Thoracic aorta (tissue), 2 donors: Measurements from ENCODE around the gene RAN. TPM values are rescaled to one million over a fixed set of nuclear protein-coding genes. Genes with fewer than 3 reads are reported as not detected.
"Not testable (repeated sequence)": the region's sequence is repeated elsewhere in the genome, so short reads cannot be mapped to it uniquely, and the experiment has no call there.

Experiments used
- ATAC-seq: fragments of 150-250 bp; one replicate; pipeline ENCODE4 v1.8.0; 2017; ENCODE audit warnings: low read depth; ENCODE audit not compliant: insufficient number of reproducible peaks, low FRiP score
- DNase-seq: peaks from one replicate; pipeline ENCODE4 v3.0.0-alpha.2; 2020; ENCODE audit warnings: low spot score
- H3K27ac ChIP-seq, 2 donors: fragments of 200-600 bp; sonication (generic); 1 replicate in 1 of 2; 2 replicates in 1 of 2; pipeline ENCODE4 v1.5.1; 2016; ENCODE audit warnings: mild to moderate bottlenecking in 2 of 2, moderate library complexity in 2 of 2
- H3K27me3 ChIP-seq: fragments of 200-600 bp; sonication (generic); replicated peaks from 2 replicates; pipeline ENCODE4 v1.6.0; 2016; ENCODE audit warnings: mild to moderate bottlenecking; ENCODE audit not compliant: insufficient read depth
- H3K36me3 ChIP-seq: fragments of 200-600 bp; sonication (generic); one replicate; pipeline ENCODE4 v1.5.1; 2016
- H3K4me1 ChIP-seq, 2 donors: fragments of 200-600 bp; sonication (generic); 1 replicate in 1 of 2; 2 replicates in 1 of 2; pipeline versions ENCODE4 v1.5.1 to v1.6.0; 2016; ENCODE audit warnings: low read depth in 2 of 2, mild to moderate bottlenecking in 1 of 2; ENCODE audit not compliant: control insufficient read depth in 1 of 2
- H3K4me3 ChIP-seq: fragments of 200-600 bp; sonication (generic); 2 replicates; pipeline ENCODE4 v1.5.1; 2016; ENCODE audit warnings: mild to moderate bottlenecking
- H3K9me3 ChIP-seq: fragments of 200-600 bp; sonication (generic); 2 replicates; pipeline ENCODE4 v1.5.1; 2016
- CTCF ChIP-seq: fragments of 200-600 bp; sonication (generic); IDR thresholded peaks from one replicate; pipeline ENCODE4 v1.5.1; 2019; ENCODE audit warnings: antibody characterized with exemption
- total RNA-seq, 2 donors: library from RNA; depleted of rRNA; stranded (reverse); fragments of >200 nt; gene quantifications; one replicate each; pipeline versions ENCODE4 v1.1.0 to v1.2.3, GENCODE V29; 2016

The RAN gene
- total RNA-seq, 2 donors from 2014 or later = 120 to 168 TPM

- no peak overlapping the region for H3K27ac ChIP-seq
- no peak for ATAC-seq
These were observed 1.4 kb downstream of the RAN start for GRCh38 chr12:130873106-130873795.

GRCh38 chr12:130873825-130874224 lies 2.0 kb downstream of the RAN start:
- Histone ChIP-seq H3K4me3 (no peak overlapping the region), H3K4me1 (peaks cover 10 to 20% of the 10 kb centered on the region in 2 donors), H3K9me3 (no peaks in the 10 kb centered on the region), H3K27me3 (no peaks in the 10 kb centered on the region), H3K27ac (no peak overlapping the region), H3K36me3 (peaks cover 36% of the 10 kb centered on the region)
- ATAC-seq (no peak), DNase-seq (no peak)
- TF ChIP-seq CTCF = no peak

More at GRCh38 chr12:130873106-130873795, 1.4 kb downstream of the RAN start:
- TF ChIP-seq CTCF = no peak
- H3K4me1 ChIP-seq = peaks cover 10 to 20% of the 10 kb centered on the region in 2 donors
- no peaks in the 10 kb centered on the region for H3K9me3 ChIP-seq
- no peaks in the 10 kb centered on the region for H3K27me3 ChIP-seq
- H3K36me3 ChIP-seq = peaks cover 36% of the 10 kb centered on the region
- DNase-seq = no peak
- peak overlapping the region; percentile 78 for H3K4me3 ChIP-seq

GRCh38 chr12:130874696-130875095 lies 2.8 kb downstream of the RAN start:
- ATAC-seq (no peak), DNase-seq (no peak)
- no peaks in the 10 kb centered on the region for H3K9me3 ChIP-seq
- H3K27me3 ChIP-seq = no peaks in the 10 kb centered on the region
- no peak overlapping the region for H3K4me3 ChIP-seq
- peaks cover 10 to 20% of the 10 kb centered on the region in 2 donors for H3K4me1 ChIP-seq
- no peak for TF ChIP-seq CTCF
- H3K27ac ChIP-seq = no peak overlapping the region
- H3K36me3 ChIP-seq = peaks cover 36% of the 10 kb centered on the region

GRCh38 chr12:130875193-130875592 lies 3.3 kb downstream of the RAN start:
- DNase-seq = no peak
- H3K36me3 ChIP-seq = peaks cover 36% of the 10 kb centered on the region
- H3K27ac ChIP-seq = no peak overlapping the region
- peaks cover 10 to 20% of the 10 kb centered on the region in 2 donors for H3K4me1 ChIP-seq
- no peaks in the 10 kb centered on the region for H3K27me3 ChIP-seq
- no peaks in the 10 kb centered on the region for H3K9me3 ChIP-seq
- no peak for TF ChIP-seq CTCF
- no peak for ATAC-seq
- no peak overlapping the region for H3K4me3 ChIP-seq

GRCh38 chr12:130875708-130876107 lies 3.8 kb downstream of the RAN start:
- not testable (repeated sequence) for H3K27ac ChIP-seq, ATAC-seq
- peaks cover 36% of the 10 kb centered on the region for H3K36me3 ChIP-seq

GRCh38 chr12:130876297-130876696 lies 4.4 kb downstream of the RAN start:
- H3K4me1 ChIP-seq = peaks cover 10 to 20% of the 10 kb centered on the region in 2 donors
- no peak overlapping the region for H3K4me3 ChIP-seq
- ATAC-seq (no peak), DNase-seq (no peak)
- H3K27me3 ChIP-seq = no peaks in the 10 kb centered on the region
- no peaks in the 10 kb centered on the region for H3K9me3 ChIP-seq
- no peak for TF ChIP-seq CTCF
- no peak overlapping the region for H3K27ac ChIP-seq
- H3K36me3 ChIP-seq = peaks cover 36% of the 10 kb centered on the region

More at GRCh38 chr12:130875708-130876107, 3.8 kb downstream of the RAN start:
- DNase-seq, H3K4me3 ChIP-seq, H3K9me3 ChIP-seq, H3K27me3 ChIP-seq: not testable (repeated sequence)
- H3K4me1 ChIP-seq = peaks cover 10 to 20% of the 10 kb centered on the region in 2 donors
